RWPE2 (cell line): Measurements from ENCODE around the gene ZBTB48.

Experiments used
- ATAC-seq: fragments of 200-7000 bp; cut with Tn5 transposase; 3 replicates; pipeline ENCODE4 v1.9.1; 2021; ENCODE audit warnings: low read depth
- DNase-seq: peaks from one replicate; pipeline ENCODE4 v3.0.0-alpha.2; 2020; ENCODE audit warnings: low spot score
- H3K27ac ChIP-seq: fragments of 450-650 bp; 2 replicates; pipeline ENCODE4 v1.5.1; 2017; ENCODE audit warnings: mild to moderate bottlenecking; ENCODE audit not compliant: poor library complexity, severe bottlenecking
- H3K27me3 ChIP-seq: fragments of 250-450 bp; sonication (Bioruptor Pico); 2 replicates; pipeline ENCODE4 v1.5.1; 2021; ENCODE audit warnings: mild to moderate bottlenecking, moderate library complexity; ENCODE audit not compliant: insufficient read depth, poor library complexity, severe bottlenecking
- H3K36me3 ChIP-seq: fragments of 250-450 bp; sonication (Bioruptor Pico); 2 replicates; pipeline ENCODE4 v1.5.1; 2020; ENCODE audit warnings: low read depth, mild to moderate bottlenecking, moderate library complexity
- H3K4me1 ChIP-seq: fragments of 250-450 bp; sonication (Bioruptor Pico); 2 replicates; pipeline ENCODE4 v1.5.1; 2021; ENCODE audit warnings: mild to moderate bottlenecking, moderate library complexity; ENCODE audit not compliant: insufficient read depth, poor library complexity, severe bottlenecking
- H3K4me3 ChIP-seq: fragments of 250-450 bp; sonication (Bioruptor Pico); 2 replicates; pipeline ENCODE4 v1.5.1; 2021; ENCODE audit warnings: mild to moderate bottlenecking, moderate library complexity; ENCODE audit not compliant: severe bottlenecking
- H3K9me3 ChIP-seq: fragments of 250-450 bp; sonication (Bioruptor Pico); 2 replicates; pipeline ENCODE4 v1.5.1; 2021; ENCODE audit warnings: mild to moderate bottlenecking, moderate library complexity; ENCODE audit not compliant: severe bottlenecking
- TF ChIP-seq, protein P1 (sequence below): fragments of 450-650 bp; IDR thresholded peaks from one replicate; pipeline ENCODE4 v1.5.1; 2017; ENCODE audit warnings: mild to moderate bottlenecking, moderate library complexity; ENCODE audit not compliant: poor library complexity, severe bottlenecking

Gene ZBTB48

DNA sequence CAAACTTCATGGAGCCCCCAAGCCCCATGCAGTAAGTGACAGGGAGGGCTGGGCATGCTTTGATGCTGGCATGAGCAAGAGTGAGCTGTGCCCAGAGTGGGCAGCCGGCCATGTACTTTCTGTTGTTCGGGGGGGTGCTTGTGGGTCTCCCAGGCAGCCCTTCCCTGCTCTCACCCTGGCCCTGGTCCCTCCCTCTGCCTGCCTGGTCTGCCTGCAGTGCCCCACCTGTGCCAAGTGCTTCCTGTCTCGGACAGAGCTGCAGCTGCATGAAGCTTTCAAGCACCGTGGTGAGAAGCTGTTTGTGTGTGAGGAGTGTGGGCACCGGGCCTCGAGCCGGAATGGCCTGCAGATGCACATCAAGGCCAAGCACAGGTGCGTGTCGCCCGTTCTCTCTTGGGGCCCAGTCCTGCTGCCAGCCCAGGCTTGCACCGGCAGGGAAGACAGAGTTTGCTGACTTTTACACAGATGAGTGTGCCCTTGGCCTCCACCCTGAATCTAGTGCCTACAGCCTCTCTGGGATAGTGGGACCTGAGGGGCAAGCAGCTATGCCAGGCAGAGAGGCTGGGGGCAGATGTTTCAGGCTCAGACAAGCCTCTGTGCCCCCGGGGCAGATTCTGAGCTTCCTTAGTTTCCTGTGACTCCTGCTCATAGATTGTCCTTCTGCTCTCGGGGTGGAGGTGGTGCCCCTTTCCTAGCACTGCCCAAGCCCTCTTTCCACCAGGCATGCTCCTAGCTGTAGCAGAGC is 7.6 kb downstream of the ZBTB48 start:
- Histone ChIP-seq H3K27me3 (no peaks in the 10 kb centered on the region), H3K4me3 (no peak overlapping the region), H3K9me3 (no peaks in the 10 kb centered on the region), H3K4me1 (peaks cover 17% of the 10 kb centered on the region), H3K36me3 (peaks cover 51% of the 10 kb centered on the region), H3K27ac (peak overlapping the region; percentile 60)
- TF ChIP-seq, protein P1, sequence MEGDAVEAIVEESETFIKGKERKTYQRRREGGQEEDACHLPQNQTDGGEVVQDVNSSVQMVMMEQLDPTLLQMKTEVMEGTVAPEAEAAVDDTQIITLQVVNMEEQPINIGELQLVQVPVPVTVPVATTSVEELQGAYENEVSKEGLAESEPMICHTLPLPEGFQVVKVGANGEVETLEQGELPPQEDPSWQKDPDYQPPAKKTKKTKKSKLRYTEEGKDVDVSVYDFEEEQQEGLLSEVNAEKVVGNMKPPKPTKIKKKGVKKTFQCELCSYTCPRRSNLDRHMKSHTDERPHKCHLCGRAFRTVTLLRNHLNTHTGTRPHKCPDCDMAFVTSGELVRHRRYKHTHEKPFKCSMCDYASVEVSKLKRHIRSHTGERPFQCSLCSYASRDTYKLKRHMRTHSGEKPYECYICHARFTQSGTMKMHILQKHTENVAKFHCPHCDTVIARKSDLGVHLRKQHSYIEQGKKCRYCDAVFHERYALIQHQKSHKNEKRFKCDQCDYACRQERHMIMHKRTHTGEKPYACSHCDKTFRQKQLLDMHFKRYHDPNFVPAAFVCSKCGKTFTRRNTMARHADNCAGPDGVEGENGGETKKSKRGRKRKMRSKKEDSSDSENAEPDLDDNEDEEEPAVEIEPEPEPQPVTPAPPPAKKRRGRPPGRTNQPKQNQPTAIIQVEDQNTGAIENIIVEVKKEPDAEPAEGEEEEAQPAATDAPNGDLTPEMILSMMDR = no peak
- ATAC-seq (peak; percentile 43), DNase-seq (no peak)

GRCh38 chr1:6588128-6588892 is 8.5 kb downstream of the ZBTB48 start:
- no peaks in the 10 kb centered on the region for H3K9me3 ChIP-seq
- peaks cover 16% of the 10 kb centered on the region for H3K4me1 ChIP-seq
- H3K27me3 ChIP-seq = no peaks in the 10 kb centered on the region
- ATAC-seq = peak; percentile 17
- no peak overlapping the region for H3K4me3 ChIP-seq
- peaks cover 54% of the 10 kb centered on the region for H3K36me3 ChIP-seq
- peak overlapping the region; percentile 60 for H3K27ac ChIP-seq
- TF ChIP-seq, protein P1 = no peak
- DNase-seq = no peak

GRCh38 chr1:6588893-6589520 is 9.2 kb downstream of the ZBTB48 start:
- DNase-seq (no peak), ATAC-seq (no peak)
- H3K4me3 ChIP-seq = no peak overlapping the region
- H3K27me3 ChIP-seq = no peaks in the 10 kb centered on the region
- H3K9me3 ChIP-seq = no peaks in the 10 kb centered on the region
- H3K36me3 ChIP-seq = peaks cover 58% of the 10 kb centered on the region
- H3K27ac ChIP-seq = peak overlapping the region; percentile 60
- peaks cover 16% of the 10 kb centered on the region for H3K4me1 ChIP-seq
- TF ChIP-seq, protein P1 = no peak

DNA sequence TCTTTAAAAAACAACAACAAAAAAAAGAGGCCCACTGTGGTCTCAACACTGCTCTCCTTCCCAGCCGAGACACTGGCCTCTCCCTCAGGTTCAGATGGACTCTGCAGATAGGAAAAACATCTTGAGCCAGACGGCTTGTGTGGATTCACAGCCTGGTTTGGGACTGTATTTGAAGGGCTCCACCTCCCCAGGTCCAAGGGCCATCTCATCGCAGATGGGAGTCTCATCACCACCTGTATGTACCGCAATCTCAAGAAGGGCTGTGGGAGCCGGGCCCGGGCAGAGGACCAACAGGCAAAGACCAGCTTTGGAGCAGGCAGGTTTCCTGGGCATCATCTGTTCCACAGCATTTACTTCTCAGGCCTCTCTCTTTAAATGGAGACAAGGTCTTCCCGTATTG is 10.3 kb downstream of the ZBTB48 start:
- TF ChIP-seq, protein P1 = no peak
- Histone ChIP-seq H3K27ac (no peak overlapping the region), H3K4me1 (peaks cover 16% of the 10 kb centered on the region), H3K36me3 (peaks cover 61% of the 10 kb centered on the region), H3K4me3 (no peak overlapping the region), H3K27me3 (no peaks in the 10 kb centered on the region), H3K9me3 (no peaks in the 10 kb centered on the region)
- DNase-seq = no peak
- ATAC-seq = no peak
